Measurements from ENCODE around the gene GRIA1.

Gene GRIA1

DNA sequence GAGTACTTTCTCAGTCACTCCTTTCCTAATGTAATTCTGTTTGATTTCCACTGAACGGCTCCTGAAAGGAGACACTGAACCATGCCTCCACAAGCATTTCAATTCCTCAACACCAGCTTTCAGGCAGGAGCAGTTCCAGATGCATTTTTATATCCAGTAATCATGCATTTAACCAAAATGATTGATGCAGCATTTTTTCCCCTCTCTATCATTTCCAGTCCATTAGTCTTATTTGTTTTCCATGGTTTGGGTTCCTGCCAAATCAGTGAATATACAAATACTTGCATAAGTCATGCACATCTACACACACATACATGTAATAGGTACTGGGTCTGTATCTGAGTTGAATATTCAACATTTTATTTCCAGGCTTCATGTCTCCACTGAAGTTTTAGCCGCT, 122.7 kb downstream of the GRIA1 start:
- DNase-seq (ENCODE audit: low read depth) = no peak

GRCh38 chr5:153613672-153614071, 123.2 kb downstream of the GRIA1 start:
- no peak for DNase-seq (ENCODE audit: low read depth)

DNA sequence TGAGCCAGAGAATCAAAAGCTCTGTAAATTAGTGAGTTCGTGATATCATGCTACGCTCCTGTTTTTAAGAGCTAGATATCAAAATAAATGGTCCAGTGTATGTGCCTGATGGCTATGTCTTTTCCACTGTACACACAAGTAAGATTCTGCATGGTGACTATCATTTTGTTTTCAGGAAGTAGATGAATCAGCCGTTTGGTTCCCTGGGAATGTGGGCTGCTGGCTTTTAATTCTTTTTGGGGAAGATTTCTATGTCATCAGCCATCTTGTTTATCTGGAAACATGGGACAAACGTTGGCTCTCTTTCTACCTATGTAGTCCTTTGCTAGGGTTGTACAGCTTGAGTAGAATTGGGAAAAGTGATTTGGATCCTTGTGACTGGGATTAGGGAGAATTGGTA, 126.7 kb downstream of the GRIA1 start:
- DNase-seq (ENCODE audit: low read depth) = no peak

- no peak for DNase-seq (ENCODE audit: low read depth)
Observed at GRCh38 chr5:153618307-153618706, 127.8 kb downstream of the GRIA1 start.

GRCh38 chr5:153618867-153619266, 128.4 kb downstream of the GRIA1 start:
- no peak for DNase-seq (ENCODE audit: low read depth)

- DNase-seq (ENCODE audit: low read depth) = peak; percentile 4
Observed at GRCh38 chr5:153619771-153620170, 129.3 kb downstream of the GRIA1 start.

DNA sequence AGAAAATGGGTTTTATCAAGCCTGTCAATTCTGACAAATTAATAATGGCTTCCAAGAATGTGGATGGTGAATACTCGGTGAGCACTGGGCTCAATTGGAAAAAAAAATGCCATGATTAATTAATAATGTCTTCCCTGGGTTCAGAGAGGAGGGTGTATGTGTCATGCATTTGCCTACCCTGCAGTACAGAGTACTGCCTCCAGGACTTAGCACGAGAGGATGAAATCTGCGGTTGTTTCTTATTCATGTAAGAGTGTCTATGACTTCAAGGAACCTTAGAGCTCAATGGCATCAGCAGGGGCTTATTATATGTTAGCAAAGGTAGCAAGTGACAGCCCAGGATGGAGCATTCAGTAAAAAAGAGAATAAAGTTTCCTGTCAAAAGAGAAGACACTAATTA, 132.7 kb downstream of the GRIA1 start:
- DNase-seq (ENCODE audit: low read depth) = no peak

DNA sequence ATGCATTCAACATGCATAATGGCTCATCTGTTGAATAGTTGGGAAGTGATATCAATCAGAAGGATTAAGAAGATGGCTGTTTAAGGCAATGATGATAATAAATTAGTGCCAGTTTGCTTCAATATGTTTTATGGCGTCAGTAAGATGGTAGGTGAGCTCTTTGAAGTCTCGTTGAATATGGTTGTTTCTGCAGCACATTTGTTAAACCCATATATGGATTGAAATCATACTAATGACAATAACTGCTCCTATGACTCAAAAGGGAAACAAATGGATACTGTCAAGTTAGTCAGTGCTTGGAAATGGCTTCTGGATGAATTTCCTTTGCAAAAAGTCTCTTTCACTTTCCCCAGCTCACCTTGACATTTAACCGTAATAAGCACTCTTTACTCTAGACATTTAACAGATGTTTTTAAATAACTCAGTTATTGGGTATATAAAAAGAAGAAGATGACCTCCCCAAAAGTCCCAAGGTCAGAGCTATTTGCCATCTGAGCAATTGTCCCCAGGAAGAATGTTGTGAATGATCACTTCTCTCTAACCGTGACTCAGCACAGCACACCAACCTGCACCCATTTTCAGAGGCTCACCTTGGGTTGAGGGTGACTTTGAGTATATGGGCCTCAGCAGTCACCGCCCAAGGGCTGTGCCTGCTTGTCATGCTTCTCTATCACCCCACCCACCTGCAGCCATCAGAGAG, 133.4 kb downstream of the GRIA1 start:
- DNase-seq (ENCODE audit: low read depth) = no peak

DNA sequence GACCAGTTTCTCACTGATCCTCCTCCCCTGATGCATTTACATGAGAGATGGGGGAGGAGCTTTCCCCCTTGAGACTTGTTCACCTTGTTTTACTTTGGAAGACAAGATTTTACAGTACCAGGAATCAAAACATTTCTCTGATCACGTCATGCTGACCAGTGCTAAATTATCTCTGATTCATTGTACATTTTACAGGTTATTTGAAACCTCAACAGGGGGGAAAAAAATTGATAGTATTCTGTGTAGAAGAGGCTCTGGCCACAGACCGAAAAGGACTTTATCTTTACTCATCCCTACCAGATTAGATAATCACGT, 133.9 kb downstream of the GRIA1 start:
- DNase-seq (ENCODE audit: low read depth) = no peak

DNA sequence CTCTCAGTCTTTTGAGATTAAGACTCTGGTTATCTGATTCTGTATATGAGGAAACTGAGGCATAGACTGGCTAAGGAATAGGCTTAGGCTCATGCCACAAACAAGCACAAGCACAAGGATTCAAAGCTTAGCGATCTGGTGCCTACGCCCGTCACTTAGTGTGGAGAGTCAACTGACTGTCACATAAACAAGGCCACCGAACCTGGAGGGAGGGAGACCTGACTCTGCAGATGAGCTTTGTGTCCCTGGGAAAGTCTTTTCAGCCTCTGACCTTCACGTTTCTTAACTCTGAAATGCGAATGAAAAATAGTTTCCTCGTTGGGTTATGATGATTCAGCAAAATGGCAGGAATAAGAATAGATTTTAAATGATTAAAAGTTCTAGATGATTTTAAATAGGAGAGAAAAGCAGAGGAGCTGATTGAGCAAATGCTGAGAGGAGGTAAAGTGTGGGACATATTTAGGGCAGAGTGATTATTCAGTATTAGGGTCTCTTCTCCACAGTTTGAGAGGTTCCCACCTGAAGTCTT, 135.4 kb downstream of the GRIA1 start:
- no peak for DNase-seq (ENCODE audit: low read depth)

GRCh38 chr5:153626836-153627235, 136.4 kb downstream of the GRIA1 start:
- no peak for DNase-seq (ENCODE audit: low read depth)

DNA sequence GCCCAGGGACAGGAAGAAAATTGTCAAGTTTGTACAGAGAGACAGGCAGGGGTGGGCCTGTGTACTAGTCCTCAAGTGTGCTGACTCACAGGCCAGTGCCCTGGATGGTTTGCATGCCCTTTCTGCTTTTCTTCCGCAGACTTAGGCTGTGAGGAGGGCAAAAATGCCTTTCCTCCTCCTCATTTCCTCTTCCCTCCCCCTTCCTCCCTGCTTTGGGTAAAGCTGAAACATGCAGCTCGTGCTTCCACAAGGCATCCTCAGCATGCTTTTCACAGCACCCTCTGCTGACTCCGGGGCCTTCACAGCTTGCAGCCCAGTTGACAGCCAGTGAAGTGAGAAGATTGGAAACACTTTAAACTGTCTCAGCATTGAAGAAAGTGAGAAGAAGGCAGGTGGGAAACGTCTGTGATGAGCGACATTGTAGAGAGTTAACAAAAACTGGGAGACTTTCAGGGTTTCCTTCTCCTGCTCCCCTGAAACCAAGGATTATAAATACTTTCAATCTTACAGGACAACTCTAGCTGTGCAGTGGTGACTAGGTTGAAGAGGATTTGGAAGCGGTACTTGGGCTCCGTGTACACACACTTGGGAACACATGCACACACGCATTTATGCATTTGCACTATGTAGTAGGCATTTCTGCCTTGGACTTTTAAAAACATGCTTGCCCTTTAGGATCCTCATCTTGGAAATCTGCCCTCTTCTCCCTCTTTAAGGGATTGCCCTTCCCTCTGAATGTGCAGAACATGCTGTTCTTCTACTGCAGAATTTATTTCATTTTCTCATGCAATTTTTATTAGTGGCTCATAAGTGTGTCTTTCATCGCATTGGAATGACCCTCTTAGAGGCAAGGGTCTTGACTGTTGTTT, 138.8 kb downstream of the GRIA1 start:
- peak; percentile 89 for DNase-seq (ENCODE audit: low read depth)

GRCh38 chr5:153630546-153630945, 140.1 kb downstream of the GRIA1 start:
- DNase-seq (ENCODE audit: low read depth) = no peak

GRCh38 chr5:153632748-153633290, 142.3 kb downstream of the GRIA1 start:
- no peak for DNase-seq (ENCODE audit: low read depth)

- no peak for DNase-seq (ENCODE audit: low read depth)
Observed at GRCh38 chr5:153636670-153637451, 146.4 kb downstream of the GRIA1 start.

- no peak for DNase-seq (ENCODE audit: low read depth)
Observed at GRCh38 chr5:153640293-153640692, 149.8 kb downstream of the GRIA1 start.

GRCh38 chr5:153641183-153641688, 150.8 kb downstream of the GRIA1 start:
- no peak for DNase-seq (ENCODE audit: low read depth)

- DNase-seq (ENCODE audit: low read depth) = no peak
Observed at GRCh38 chr5:153654504-153655200, 164.2 kb downstream of the GRIA1 start.

GRCh38 chr5:153655201-153655510, 164.7 kb downstream of the GRIA1 start:
- no peak for DNase-seq (ENCODE audit: low read depth)

DNA sequence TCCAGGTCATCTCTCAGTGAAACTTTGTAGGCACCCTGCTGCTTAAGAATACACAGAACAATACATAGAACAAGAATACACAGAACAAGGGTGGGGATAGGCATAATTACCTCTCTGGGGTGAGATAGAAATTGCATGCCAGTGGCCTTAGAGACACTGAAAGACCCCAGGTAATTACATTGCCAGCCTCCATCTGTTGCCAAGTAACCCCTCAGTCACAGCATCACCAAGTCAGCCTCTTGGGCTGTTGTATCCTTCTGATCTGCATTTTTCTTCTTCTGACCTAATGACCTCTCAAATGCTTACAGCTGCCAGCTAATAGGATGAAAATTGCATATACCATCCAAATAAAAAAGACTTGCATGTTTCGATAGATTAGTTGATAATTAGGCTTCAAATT, 167.7 kb downstream of the GRIA1 start:
- DNase-seq (ENCODE audit: low read depth) = no peak

GRCh38 chr5:153658606-153659005, 168.1 kb downstream of the GRIA1 start:
- DNase-seq (ENCODE audit: low read depth) = no peak
